Measurements from ENCODE around the gene MBD3L2B.

MBD3L2B gene

DNA sequence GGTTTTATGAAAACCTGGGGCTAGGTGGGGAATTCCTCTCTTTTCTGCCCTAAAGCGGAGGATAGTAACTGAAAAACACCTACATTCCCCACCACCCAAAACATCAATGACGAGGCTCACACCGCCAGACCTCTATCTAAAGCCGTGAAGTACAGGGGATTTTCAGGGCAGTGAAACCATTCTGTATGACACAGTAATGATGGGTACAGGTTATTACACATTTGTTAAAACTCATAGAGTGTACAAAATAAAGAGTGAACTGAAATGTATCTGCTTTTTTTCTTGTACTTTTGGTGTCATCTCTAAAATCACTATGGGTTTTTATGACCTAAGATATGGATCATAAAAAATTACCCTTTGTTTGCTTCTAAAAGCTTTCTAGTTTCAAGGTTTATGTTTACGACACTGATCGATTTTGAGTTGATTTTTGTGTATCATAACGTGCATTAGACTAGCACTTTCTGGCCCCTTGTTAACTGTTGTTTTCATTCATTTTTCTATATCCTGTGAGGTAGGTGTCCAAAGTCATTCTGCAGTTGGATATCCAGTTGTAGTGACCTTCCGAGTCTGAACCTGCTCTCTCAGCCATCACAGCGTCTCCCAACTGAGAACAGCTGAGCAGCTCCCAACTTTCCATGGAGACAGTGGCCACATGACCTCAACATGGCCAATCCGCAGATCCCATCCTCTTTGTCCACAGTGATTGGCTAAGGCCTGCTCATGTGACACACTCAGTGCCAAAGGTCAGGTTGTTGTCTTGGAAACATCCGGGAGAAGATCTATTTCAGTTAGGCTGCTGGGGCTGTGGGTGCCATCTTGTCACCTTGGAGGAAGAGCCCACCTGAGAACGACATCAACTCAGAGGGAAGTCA lies 10.3 kb downstream of the MBD3L2B start:
- no peak for DNase-seq

DNA sequence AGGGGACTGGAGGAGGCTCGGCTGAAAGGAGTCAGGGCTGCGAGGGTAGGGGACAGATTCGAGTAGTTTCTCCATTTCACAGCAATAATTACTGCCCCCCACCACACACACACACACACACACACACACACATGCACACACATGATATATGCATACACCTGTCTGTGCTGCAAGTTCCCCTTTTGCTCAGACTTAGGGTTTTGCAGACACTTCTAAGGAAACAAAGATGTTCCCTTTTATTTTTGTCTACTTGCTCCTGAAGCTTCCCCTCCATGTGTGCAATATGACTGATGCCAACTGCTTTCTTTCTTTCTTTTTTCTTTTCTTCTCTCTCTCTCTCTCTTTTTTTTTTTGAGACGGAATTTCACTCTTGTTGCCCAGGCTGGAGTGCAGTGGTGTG lies 13.4 kb downstream of the MBD3L2B start:
- DNase-seq: no peak

DNA sequence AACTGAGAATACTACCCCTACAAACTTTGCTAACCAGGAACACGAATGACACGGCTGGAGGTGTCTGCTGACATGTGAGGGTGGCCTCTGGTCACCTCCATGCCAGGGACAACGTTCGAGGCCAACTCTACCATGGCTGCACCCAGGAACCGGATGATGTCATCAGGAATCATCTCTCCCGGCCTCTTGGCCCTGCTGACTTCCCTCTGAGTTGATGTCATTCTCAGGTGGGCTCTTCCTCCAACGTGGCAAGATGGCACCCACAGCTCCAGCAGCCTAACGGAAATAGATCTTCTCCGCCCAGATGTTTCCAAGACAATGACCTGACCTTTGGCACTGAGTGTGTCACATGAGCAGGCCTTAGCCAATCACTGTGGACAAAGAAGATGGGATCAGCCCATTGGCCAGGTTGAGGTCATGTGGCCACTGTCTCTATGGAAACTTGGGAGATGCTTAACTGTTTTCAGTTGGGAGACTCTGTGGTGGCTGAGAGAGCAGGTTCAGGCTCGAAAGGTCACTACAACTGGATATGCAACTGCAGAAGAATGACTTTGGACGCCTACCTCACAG lies 15.0 kb downstream of the MBD3L2B start:
- DNase-seq: no peak

DNA sequence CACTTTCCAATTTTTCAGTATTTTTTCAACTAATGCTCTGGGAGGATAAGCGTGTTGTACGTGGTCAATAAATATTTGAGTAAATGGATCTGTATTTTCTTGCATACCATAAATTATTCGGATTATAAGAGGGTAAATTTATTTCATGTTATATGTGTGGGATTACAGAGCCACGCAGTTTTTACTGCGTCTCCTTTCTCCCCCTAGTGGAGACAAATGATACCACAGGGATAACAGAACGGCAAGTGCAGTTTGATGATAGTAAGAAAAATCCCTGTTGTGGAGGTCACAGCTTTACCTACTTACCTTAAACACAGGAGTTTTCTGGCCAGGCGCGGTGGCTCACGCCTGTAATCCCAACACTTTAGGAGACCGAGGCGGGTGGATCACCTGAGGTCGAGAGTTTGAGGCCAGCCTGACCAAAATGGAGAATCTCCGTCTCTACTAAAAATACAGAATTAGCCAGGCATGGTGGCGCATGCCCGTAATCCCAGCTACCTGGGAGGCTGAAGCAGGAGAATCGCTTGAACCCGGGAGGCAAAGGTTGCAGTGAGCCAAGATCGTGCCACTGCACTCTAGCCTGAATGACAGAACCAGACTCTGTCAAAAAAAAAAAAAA lies 16.8 kb downstream of the MBD3L2B start:
- DNase-seq: no peak

DNA sequence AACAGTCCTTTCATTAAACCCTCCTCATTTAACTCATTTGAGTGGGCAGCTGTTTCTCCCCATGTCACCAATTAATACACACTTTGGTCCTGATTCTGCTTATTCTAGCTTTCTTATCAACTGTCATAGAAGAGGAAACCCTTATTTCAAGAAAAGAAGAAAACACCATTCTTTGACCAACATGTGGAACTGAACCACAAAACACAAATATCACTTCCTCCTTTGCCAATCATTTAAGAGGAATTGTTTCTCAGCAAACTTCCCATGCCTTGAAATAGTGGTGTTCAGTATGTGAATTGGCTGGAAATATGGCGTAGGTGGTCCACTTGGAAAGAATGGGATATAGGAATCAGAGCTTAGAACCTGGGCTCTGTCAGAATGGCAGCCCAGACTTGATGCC lies 20.4 kb downstream of the MBD3L2B start:
- DNase-seq: no peak

DNA sequence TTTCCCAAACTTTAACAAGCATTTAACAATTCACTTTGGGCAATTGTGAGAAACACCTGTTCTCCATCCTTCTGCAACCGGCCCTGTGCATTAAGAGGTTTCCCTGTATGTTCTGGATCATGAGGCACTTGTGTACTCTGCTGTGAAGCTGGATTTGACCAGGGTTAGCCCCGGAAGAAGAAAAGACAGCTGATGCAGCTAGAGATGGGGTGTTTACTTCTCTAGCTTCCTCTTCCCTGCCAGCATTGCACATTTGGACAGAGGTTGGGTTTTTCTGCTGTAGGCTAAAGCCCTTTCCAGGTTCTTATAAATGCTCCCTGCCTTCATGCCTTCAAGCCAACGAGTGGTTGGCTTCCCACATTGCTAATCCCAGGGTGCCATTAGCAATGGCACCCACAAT lies 20.9 kb downstream of the MBD3L2B start:
- DNase-seq: no peak

DNA sequence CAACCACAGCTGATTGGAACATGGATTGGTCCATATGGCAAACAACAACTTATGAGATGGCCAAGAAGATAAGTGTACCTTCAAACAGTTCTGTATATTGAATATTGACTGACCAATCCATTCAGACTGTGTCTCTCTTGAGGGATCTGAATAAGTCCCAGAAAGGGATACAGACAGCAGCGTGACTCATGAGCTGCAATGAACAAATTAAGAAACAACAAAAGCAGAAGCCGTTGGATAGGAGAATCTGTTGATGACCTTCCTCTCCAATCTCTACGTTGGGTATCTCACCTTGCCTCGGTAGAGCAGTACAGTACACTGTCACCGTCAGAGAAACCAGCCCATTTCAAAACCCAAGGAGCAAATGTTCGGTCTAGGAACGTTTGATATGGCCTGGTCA lies 21.3 kb downstream of the MBD3L2B start:
- DNase-seq: no peak

DNA sequence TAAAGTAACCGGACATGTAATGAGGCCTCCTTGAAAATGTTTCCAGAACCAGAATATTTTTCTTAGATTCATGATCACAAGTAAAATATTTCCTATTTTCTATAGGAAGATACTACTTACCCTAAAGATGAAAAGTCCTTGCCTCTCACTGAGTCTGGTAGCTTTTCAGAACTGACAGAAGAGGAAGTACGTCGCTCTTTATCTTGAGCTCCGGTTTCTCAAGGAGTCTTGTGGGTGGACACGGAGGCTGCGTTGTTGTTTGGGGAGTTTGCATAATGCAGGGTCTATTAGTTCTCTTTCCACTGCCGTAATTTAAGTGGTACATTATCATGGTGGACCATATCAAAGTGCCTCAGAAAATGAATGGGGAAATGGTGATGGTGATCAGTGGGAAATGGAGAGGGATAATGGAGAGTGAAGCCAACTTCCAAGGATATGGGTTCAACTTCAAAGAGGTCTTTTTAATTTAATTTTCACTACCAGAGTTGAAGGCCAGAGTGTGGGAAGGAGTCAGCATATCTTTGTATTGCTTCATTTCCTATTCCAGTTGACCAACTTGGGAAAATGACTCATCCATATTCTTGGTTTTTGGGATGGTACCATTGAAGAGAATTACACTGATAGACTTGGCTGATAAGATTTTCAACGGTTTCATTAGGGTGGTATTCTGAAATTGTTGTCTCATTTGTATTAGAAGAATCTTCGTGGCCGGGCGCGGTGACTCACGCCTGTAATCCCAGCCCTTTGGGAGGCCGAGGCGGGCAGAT lies 23.4 kb downstream of the MBD3L2B start:
- DNase-seq: peak; percentile 30

DNA sequence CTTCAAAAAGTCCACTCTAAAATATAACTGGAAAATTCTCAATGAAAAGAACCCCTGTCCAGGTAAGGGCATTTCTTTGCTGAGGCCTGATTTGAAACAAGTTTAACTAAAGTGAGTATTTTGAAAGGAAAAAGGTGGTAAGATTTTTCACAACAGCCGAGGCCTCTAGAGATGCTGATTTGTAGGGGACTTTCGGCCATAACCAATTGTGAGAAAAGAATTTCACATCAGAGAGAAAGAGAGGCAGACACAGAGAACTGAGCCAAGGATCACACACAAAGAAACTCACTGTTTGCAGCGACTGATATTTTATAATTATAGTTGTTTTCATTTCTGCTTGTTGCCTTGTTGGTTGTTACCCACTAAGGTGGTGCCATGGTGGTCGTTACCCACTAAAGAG lies 24.4 kb downstream of the MBD3L2B start:
- DNase-seq: no peak

DNA sequence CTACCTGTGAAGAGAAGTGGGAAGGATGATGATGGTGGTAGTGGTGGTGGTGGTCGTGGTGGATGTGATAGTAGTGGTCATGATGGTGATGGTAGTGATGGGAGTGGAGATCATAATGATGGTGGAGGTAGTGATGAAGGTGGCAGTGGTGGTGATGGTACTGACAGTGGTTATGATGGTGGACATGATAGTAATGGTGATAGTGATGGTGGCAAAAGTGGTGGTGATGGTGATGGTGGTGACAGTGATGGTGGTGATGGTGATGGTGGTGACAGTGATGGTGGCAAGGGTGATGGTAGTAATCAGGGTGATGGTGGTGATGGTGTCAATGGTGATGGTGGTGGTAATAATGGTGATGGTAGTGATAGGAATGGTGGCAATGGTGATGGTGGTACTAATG lies 26.2 kb downstream of the MBD3L2B start:
- no peak for DNase-seq

DNA sequence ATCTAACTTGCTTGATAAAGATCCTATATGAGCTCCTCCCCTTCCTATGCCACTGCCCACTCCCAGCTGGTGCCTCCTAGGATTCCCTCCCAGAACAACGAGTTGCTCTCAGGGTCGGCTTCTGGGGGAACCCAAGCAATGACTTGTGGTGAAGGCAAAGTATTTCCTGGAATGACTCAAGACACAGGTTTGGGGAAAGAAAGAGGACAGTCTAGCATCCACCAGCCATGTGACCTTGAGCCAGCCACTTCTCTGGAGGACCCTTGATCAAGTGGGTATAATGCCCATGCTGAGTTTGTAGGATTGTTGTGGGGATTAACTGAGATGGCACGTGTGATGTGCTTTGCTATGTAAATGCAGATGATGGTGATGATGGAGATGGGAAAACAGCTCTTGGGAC lies 33.0 kb downstream of the MBD3L2B start:
- no peak for DNase-seq

DNA sequence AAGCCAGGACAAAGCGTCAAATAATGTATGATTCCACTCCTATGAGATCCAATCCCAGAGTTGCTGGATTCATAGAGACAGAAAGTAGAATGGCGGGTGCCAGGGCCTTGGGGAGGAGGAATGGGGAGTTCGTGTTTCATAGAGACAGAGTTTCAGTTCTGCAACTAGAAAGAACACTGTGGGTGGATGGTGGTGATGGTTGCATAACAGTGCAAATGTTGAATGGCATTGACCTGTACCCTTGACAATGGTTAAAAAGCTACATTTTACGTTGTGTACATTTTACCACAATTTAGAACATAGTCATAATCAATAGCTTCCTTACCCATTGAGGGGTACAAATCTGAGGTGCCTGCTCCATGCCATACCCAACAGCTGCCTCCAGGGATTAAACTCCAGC lies 33.4 kb downstream of the MBD3L2B start:
- no peak for DNase-seq

DNA sequence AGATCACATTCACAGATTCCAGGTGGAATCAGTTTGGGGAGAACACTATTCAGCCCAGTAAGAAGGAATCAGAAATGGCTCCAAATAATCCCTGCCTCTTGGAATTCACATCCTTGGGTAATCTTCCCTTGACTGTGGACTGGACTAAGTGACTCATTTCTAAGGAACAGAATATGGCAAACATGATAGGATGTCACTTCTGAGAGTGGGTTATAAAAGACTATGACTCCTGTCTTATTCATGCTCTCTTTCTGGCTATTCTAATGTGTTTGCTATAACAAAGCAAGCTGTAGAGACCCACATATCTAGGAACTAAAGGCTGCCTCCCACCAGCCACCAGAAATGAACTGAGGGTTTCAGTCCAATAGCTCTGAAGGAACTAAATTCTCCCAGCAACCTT lies 37.8 kb downstream of the MBD3L2B start:
- DNase-seq: no peak

DNA sequence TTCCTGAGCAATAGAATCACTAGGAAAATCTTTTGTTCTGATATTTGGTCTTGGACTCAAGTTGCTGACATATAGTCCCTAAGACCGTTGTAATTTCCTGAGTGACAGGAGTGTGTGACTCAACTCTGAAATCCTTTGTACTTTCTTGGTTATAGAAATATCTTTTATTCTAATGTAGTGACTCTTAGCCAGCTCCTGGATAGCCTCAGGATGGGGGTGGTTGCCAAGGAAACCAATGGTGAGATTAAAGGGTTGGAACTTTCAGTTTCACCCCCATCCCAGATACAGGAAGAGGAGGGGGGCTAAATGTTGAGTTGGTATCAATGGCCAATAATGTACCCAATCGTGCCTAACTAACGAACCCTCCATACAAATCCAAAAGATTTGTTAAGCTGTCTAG lies 41.8 kb downstream of the MBD3L2B start:
- DNase-seq: no peak

DNA sequence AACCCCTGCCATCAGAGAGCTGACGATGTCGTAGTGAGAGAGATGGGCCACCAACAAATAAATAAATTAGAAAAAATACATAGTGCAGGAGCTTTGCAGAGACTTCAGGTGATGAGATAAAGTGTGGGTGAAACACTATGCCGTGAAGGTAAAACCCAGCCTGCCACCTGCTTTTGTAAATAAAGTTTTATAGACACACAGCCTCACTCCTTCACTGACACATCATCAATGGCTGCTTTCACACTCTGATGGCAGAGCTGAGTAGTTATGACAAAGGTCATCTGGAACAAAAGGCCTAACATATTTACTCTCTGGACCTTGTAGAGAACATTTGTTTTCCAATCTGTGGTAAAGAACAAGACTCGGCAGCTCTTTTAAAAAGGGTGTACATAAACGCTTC lies 45.0 kb downstream of the MBD3L2B start:
- no peak for DNase-seq

DNA sequence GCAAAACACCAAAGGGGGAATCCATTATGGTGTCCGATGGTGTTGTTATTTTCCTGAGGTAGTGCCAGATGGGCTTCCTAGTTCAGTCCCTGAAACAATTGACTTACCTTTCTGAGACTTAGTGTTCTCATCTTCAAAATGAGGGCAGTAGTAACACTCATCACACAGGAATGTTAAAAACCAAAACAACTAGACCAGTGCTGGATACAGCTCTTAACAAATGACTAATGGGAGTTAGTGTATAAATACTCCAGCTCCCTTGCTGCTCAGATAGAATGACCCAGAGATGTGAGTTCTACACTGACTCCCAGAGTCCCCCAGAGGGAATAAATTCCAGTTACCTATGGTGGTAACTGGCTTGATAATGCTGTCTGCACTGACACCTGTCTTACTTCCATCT lies 49.9 kb downstream of the MBD3L2B start:
- DNase-seq: peak; percentile 18

DNA sequence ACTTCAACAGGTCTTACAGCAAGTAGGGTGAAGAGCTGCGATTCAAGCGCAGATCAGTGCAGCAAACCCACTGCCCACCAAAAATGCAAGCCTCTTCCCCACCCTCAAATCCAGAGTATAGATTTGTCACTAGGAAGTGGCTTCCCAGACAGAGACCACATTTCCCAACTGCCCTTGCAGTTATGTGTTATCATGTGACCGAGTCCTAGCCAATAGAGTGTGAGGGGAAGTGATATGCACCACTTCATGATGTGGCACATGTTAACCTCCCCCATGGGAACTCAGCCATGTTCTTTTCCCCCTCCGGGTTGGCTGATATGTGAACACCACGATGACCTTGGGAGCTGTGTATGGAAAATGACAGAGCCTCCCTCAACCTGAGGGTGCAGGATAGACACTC lies 50.8 kb downstream of the MBD3L2B start:
- DNase-seq: no peak

DNA sequence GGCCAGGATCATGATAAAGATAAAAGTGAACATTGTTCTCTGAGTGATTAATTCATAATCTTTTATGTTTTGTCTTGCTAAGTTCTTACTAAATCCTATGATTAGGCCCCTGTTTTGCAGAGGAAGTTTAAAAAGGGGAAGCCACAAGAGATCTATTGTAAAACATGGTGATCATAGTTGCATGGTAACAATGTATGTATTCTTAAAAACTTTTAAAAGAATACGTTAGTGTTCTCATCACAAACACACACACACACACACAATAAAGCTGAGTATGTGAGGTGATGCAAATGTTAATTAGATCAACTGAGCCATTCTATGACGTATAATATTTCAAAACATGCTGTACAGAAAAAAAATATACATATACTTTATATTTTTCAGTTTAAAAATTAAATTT lies 51.2 kb downstream of the MBD3L2B start:
- no peak for DNase-seq

DNA sequence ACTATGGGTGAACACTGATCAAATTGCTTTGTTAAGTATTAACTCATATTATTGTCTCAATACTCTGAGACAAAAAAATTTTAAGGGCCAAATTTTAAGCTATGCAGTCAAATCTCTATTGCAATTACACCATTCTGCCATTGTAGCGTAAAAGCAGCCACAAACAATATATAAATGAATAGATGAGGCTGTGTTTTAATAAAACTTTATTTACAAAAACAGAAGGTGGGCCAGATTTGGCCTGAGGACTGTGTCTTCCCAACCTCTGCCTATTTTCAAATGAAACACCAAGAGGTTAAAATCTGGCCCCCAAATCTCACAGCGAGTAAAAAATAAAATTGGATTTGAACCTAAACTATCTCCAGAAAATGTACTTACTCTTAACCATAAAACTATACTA lies 51.7 kb downstream of the MBD3L2B start:
- DNase-seq: no peak

Measured in EL (cell line).